GM19328 (cell line): ENCODE data around the gene DCPS.
"Not testable (repeated sequence)": the region's sequence is repeated elsewhere in the genome, so short reads cannot be mapped to it uniquely, and the experiment has no call there.

ENCODE experiments used
- ATAC-seq: cut with Tn5 transposase; IDR thresholded peaks from one replicate; pipeline ENCODE4 v1.9.1; 2021; ENCODE audit warnings: mild to moderate bottlenecking, moderate library complexity; ENCODE audit not compliant: unreplicated experiment

DCPS gene

DNA sequence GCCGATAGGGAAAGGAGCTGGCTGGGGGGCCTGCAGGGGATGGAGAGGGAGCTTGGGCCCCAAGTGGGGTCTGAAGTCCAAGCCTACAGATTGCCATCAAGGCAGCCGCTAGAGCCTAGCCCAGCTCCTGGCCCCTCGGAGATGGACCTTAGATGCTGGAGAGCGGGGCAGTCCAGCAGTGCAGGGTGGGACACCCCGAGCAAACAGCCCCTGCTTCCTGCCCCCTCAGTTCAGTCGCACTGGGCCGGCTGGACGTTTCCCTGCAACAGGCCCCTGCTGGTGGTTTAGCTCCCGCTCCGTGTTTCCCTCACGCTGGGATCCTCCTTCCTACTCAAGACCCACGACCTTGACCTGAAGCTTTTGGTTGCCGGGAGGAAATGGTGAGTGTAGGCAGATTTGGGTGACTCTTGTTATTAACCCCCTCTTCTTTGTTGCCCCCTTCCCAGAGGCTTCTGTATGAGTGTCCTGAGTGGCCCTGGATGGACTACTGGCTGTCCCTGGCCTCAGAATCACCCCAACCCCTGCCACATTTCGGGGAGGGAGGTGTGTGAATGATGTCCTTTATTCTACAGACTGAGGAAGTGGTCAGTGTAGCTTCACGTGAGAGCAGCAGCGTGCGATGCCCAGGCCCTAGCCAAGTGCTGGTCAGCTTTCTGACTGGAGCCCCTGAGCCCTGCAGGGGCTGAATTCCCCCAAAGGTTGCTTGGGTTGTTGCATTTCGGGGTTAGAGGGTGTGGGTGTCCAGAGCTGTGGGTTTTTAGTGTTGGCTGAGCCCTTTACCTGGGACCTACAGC lies 54.3 kb downstream of the DCPS start:
- ATAC-seq = no peak

DNA sequence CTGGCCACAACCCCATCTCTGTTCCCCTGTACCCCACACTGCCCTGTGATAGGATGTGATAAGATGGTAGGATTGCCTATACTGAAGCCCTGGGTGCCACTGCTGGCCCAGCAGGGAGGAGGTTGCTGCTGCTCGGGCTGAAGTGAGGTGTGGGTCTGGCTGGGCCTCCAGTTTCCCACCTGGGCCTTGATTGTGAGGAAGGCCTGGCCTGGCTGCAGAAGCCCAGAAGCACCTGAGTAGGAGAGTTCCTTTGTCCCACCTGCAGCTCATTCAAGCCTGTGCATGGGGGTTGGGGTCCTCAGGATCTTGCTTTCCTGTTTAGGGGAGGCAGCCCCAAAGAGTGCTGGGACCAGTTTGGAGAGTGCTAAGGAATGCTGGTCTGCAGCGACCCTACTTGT lies 54.9 kb downstream of the DCPS start:
- ATAC-seq = no peak

DNA sequence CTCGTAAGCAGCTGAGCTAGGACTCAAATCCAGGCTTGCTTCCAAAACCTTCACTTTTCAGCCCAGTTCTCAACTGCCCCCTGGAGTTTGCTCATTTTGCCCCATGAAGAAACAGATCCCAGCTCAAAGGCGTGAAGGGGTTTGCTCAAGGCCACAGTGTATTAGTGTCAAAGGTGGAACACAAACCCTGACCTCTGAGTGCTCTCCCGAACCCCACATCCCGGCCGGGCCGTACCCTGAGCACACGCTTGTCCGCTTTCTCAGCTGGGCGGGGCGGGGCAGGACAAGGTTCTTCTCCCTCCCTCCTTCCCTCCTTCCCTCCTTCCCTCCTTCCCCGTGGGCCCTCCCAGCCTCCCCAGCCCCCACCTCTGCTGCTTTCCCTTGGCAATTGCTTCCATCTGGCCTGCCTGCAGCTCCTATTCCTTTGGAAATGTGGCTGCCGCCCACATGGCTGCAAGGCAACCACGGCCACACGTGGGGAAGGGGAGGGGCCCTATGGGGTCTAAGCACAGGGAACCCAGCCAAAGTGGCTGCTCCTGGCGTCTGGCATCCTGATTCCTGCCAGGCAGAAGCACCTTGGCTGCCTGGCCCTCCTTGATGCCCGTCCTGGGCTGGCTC lies 55.7 kb downstream of the DCPS start:
- no peak for ATAC-seq

DNA sequence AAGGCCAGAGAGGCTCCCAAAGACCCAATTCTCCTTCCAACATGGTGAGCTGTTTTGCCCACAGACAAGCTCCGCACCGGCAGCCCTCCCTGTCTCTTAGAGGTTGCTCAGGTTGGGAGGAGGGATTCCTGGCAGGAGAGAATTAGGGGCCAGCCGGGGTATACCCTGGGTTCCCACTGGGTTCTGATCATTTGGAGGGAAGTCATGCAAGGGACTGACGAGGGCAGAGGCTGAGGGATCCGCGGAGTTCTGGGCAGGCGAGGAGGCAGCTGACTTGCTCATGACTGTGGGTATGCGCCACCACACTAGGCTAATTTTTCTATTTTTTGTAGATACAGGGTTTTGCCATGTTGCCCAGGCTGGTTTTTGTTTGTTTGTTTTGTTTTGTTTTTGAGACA lies 56.2 kb downstream of the DCPS start:
- no peak for ATAC-seq

DNA sequence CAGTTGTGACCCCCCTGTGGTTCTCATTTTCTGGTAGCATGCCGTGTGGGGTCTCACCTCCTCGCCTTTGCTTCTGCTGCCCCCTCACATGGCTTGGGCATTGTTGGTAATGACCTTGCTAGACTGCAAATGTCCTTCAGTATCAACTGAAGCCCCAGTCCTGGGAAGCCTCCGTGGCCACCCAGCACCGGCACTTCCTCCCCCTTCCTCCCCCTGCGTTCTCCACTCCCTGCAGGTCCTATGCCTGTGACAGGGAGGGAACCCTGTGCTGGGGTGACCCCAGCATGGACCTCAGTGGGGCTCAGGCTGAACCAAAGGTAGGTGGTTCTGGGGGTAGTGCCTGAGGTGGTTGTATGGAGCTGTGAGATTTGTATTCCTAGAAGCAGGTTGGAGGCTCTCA lies 57.5 kb downstream of the DCPS start:
- no peak for ATAC-seq

DNA sequence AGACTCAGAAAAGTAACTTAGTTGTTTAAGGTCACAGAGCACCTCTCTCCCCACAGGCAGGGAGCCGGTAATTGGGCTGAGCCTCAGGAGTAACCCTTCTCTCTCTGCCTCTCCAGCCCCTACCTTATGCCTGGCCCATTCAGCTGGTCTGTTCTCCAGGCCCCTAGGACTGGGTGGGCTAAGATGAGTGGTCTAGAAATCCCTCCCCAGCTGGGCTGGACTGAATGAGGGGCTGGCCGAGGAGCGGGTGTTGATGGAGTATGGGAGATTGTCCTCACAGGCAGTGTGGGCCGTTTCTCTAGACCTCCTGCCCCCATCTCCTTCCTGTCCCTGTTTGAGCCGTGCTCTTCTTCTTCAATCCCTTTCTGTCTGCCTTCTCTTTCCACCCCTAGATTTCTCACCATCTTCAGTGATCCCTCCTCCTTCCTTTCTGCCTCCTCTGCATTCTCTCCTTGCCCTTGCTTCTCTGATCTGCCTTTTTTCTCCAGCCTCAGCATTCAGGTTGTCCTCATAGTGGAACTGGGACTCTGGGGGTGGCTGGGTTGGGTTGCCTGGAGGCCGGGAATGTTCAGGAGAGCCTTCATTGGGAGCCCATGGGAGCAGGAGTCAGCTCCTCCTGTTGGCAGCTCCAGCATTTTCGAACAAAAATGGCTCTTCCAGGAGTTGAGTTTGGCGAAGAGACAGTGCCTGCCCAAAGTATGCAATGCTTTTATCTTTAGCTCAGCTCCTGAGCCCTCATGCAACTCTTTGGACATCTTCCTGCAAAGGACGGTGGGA lies 59.2 kb downstream of the DCPS start:
- ATAC-seq = no peak

DNA sequence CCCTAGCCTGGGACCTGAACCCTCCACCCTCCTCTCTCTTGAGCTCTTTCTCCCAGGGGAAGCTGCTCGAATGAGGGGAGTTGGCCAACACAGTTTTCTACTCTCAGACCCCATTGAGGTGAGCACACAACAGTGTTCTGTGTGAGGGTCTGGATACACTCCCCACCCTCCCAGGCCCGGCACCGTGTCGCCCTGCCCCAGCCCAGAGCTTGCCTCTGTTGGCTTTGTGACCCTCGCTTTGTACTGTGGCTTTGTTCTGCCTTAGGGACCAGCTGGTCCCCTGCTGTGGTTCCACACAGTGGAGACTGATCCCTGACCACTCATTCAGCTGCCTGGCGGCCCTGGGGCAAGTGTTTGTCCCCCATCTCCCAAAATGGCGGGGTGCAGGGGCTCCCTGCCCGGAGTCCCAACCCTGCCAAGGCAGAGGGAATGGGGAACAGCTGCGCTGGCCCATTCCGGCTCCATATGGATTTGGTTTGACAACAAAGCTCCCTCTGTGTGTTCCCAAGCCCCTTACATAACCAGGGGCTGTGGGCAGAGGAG lies 59.9 kb downstream of the DCPS start:
- ATAC-seq = no peak

DNA sequence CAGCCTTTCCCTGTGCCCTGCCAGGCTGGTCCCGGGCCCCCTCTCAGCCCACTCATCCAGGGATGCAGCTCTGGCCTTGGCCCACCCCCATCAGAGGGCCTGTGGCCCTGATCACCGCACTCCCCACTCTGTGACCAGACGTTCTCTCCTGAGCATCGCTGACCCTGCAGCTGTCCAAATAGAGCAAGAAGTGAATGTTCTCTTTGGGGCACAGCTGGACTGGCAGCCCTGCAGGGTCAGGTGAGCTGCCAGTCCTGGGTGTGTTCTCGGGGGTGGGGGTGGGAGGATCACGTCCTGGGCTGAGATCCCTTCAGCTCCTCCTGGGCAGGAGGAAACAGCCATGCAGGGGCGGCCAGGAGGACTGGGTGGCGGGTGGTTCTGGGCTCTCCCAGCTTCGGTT lies 60.9 kb downstream of the DCPS start:
- ATAC-seq = not testable (repeated sequence)

DNA sequence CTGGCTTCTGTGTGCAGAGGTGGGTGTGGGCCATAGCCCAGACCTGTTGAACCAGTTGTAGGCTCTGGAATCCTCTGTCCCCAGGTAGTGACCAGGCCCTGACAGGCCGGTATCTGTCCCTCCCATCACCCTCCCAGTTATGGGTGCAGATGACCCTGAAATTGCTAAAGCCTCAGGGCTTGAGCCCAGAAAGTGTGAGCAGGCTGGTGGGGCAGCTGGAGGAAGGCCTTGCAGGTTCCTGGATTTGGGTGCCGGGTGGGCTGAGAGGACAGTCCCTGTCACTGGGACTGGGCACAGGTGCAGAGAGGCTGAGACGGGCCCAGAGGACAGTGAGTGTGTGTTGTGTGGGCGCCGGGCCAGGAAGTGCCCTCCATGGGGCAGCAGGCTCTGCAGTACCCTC lies 61.6 kb downstream of the DCPS start:
- ATAC-seq = not testable (repeated sequence)

DNA sequence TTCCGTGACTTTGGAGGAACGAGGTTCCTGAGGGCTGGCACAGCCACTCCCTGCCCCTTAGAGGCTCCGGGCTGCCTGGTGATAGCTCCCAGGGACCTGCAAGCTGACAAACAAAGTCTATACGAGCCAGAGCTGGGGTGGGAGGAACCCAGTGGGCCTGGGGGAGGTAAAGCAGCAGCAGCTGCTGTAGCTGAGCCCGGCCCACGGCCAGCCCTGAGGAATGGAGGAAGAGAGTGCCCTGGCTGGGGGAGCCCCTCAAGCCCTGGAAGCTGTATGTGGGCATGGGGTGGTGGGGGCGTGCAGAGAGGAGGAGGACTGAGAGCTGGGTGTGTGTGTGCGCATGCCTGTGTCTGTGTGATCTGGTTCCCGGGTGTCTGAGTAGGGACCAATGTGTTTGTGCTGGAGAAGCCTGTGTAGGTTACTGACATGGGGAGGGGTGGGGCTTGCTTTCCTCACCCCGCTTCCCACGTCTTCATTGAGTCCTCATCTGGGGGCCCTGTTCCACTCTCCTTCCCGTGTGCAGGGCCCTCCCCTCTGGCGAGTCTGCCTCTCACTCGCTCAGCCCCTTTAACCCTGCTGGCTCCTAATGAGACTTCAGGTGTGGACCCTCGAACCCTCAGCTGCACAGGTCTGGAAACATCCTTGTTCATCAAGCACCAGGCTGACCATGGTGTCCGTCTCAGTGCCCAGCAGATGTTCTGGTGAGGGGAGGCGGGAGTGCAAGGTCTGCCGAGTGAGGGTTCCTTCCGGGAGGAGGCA lies 62.4 kb downstream of the DCPS start:
- ATAC-seq = no peak

DNA sequence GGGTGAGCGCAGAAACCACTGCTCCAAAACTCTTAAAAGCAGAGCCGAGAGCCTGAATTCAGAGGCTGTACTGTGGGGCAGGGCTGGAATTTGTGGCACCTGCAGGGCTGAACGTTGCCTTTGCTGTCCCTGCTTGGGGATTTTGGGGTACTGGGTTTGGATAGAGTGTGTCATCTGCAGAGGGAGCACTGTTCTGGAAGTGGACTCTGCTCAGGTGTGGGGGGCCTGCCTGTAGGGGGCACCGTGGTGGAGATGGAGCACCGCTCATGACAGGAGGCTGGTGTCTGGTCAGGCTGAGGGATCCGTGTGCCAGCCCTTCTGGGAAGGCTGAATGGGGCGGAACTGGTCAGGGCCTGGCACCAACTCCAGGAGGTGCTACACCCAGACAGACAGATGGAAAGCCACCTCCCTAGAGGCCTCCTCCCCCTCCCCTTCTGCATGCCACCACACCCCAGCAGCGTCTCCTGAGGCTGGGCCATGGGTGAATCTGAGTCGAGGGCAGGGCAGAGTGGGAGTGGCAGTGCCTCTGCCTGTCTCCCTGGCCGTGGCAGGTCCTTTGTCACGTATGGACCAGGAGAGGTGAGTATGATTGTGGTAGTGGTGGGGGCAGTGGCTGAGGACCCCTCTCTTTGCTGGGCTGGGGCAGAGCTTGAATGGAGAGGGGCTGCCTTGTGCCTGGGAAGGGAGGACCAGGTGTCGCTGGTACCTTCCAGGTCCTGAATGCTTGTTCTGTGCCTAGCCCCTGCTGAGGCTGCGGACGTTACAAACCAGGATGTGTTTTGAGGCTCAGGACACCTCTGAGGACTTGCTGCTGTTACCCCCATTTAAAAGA lies 63.2 kb downstream of the DCPS start:
- not testable (repeated sequence) for ATAC-seq

DNA sequence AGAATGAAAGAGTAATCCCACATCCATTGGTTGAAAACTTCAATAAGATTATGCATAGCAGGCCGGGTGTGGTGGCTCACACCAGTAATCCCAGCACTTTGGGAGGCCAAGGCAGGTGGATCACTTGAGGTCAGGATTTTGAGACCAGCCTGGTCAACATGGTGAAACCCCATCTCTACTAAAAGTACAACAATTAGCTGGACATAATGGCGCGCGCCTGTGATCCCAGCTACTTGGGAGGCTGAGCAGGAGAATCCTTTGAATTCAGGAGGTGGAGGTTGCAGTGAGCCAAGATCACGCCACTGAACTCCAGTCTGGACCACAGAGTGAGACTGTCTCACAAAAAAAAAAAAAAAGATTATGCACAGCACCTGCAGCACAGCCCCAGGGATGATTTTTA lies 63.9 kb downstream of the DCPS start:
- ATAC-seq = not testable (repeated sequence)

DNA sequence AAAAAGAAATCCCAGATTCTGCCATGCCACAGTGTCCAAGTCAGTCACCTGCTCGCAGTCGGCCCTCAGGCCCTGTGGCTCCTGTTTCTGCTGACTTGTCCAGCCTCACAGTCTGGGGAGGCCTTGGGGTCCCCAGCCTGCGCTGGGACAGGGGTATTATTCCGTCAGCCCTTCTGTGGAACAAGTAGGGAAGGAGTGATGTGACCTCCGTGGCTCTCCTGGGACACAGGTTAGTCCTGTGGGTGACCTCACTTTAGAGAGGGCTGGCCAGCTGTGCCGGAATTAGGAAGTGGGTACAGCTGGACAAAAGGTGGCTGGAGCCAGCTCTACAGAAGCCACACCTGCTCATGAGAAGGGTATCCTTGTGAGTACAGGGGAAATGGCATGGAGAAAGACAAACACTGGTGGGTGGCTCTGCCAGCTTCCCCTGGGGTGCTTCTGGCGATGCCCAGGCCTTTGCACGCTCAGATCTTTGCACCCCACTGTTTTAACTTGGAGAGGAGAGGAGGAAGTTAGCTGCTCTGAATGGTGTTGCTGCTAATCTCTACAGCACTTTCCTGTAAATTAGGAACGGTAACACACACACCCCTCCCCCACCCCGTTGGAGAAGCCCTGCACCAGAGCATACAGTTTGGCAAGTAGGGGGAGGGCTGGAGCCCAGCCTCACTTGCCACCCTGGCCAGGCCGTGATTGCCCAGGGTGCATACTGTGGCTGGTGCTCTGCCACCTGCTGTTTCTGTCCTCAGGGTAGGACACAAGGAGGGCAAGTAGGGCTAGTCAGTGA lies 64.7 kb downstream of the DCPS start:
- not testable (repeated sequence) for ATAC-seq

DNA sequence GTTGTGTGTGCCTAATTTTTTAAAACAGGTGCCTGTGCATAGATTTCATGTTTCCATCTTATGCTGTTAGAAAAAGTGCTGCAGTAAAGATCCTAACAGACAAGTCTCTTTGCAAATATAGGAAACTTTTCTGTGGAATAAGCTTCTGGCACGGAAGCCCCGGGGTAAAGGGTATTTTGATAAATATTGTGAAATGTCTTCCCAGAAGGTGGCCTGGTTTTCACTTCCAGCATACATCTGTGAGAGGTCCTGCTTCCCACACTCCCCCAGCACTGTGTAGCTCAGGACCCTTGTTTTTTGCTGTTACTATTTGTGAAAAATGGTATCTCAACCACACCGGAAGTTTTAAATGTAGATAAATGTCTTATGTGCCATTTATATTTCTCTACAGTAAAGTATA lies 66.2 kb downstream of the DCPS start:
- ATAC-seq = no peak

DNA sequence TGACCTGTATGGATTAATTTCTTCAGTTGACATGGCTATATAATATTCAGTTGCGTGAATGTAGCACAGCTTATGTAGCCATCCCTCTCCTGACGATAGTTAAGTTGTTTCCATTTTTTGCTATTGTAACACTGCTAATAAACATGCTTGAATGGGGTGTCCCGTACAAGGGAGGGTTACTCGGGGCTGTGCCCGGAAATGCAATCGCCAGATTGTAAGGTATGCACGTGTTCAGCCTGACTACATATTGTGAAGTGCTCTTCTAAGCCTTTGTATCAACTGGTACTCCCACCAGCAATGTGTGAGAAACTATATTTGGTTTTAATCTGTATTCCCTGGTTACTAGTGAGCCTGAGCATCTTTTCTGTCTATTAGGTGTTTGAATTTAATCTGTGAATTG lies 67.7 kb downstream of the DCPS start:
- no peak for ATAC-seq

DNA sequence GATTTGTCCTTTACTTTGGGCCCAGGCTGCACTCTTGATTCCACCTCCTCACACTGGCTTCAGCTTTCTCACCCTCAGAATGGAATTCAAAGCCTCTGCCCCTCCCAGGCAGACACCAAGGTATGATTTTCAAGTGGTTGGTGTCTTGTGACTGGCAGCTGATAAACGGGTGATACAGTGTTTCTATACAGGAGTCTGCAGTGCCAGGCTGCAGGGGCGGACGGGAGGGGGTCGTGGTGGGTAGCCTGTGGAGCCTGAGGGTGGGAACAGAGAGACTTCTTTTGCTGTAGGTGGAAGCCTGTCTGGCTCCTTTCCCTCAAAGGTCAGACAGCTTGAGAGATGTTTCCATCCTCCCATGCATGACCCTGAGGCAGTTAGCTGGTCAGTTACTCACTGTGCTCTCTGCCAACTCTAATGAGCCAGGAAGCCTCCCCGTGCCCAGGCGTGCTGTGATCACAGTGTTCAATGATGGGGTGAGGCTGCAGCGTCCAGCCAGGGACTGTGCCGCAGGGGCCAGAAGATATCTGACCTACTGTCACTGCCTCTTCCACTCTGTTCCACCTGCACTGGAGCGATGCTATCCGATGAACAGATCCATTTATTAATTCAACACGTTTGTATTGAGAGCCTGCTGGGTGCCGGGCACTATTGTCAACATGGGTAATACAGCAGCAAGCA lies 69.7 kb downstream of the DCPS start:
- not testable (repeated sequence) for ATAC-seq

DNA sequence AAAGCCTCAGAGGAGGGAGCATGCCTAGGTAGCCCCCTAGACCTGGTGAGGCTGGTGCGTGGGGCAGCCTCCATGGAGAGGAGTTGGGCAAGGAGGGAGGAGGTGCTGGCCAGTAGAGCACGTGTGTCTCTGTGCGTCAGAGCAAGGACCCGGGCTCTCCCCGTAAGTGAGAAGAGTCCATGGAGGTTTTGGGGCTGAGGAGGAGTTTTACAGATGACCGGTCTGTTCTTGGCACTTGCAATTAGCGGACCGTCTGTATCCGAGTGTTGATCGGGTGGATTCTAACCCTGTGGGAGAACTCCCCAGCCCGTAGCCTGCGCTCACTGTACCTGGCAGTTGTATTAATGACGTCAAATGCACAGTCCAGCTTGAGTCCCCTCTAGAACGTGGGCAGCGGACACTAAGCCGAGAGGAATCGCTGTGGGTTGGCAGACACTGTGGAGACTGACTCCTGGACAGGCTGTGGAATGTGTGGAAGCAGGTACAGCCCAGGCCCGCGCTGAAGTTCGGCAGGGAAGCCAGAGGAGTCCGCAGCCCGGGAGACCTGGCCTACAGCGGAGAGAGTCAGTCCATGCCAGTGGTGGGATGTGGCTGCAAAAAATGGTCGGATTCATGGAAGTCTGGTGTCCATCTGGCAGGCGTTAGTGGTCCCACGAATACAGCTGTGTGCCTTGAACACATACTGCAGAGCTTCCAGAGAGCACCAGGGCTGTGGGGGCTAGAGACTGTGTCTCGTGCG lies 70.9 kb downstream of the DCPS start:
- ATAC-seq = not testable (repeated sequence)

DNA sequence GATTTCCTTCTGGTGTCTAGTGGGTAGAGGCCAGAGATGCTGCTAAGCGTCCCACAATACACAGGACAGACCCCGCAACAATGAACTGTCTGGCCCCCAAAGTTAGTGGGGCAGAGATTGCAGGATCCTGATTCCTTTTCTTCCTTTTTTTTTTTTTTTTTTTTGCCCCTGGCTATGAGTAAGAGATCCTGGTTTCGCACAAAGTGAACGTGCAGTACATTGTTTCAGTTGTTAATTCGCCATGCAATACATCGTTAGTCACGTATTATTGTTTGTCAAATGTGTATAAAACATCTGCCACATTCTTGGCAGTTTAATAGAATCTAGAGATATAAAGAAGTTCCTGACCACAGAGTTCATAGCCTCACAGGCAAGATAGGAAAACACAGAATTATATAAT lies 71.9 kb downstream of the DCPS start:
- no peak for ATAC-seq
